GM12878 (cell line): Measurements from ENCODE around the gene ZGLP1. TPM values are rescaled to one million over a fixed set of nuclear protein-coding genes. Genes with fewer than 3 reads are reported as not detected.

Experiments used
- BMI1 ChIP-seq: fragments of 450-650 bp; IDR thresholded peaks from 2 replicates; pipeline ENCODE4 v1.6.1; 2016; ENCODE audit warnings: mild to moderate bottlenecking, moderate library complexity, borderline replicate concordance
- BRCA1 ChIP-seq: IDR thresholded peaks from 2 replicates; pipeline ENCODE4 v1.6.1; 2011; ENCODE audit warnings: low read depth, low read length, improper control_type of control experiment
- CEBPB ChIP-seq, 2 experiments: fragments of 150-350 bp in 1 of 2; IDR thresholded peaks; 2 replicates each; pipeline ENCODE4 v1.6.1; 2012 to 2014; ENCODE audit warnings: low read depth in 2 of 2, low read length in 2 of 2, borderline replicate concordance in 1 of 2, inconsistent platforms in 1 of 2
- E2F8 ChIP-seq: fragments of 450-650 bp; IDR thresholded peaks from 2 replicates; pipeline ENCODE4 v1.6.1; 2018; ENCODE audit warnings: mild to moderate bottlenecking, low read depth, moderate library complexity; ENCODE audit not compliant: partially characterized antibody
- GATAD2B ChIP-seq: fragments of 450-650 bp; conservative IDR thresholded peaks from 2 replicates; pipeline ENCODE4 v1.6.1; 2017; ENCODE audit warnings: low read depth, mild to moderate bottlenecking, moderate library complexity
- HSF1 ChIP-seq: fragments of 150-350 bp; IDR thresholded peaks from 2 replicates; pipeline ENCODE4 v1.6.1; 2014; ENCODE audit warnings: mild to moderate bottlenecking, low read depth, low read length
- IRF4 ChIP-seq: IDR thresholded peaks from 2 replicates; pipeline ENCODE4 v1.6.1; 2011; ENCODE audit warnings: low read depth, low read length
- NFYA ChIP-seq: IDR thresholded peaks from 2 replicates; pipeline ENCODE4 v1.6.1; 2011; ENCODE audit warnings: low read depth, mild to moderate bottlenecking, low read length, improper control_type of control experiment, borderline replicate concordance
- PAX8 ChIP-seq: fragments of 450-650 bp; IDR thresholded peaks from 2 replicates; pipeline ENCODE4 v1.6.1; 2017; ENCODE audit warnings: mild to moderate bottlenecking, moderate library complexity
- PKNOX1 ChIP-seq: fragments of 450-650 bp; IDR thresholded peaks from 2 replicates; pipeline ENCODE4 v1.6.1; 2016; ENCODE audit warnings: mild to moderate bottlenecking
- RELB ChIP-seq: fragments of 450-650 bp; IDR thresholded peaks from 2 replicates; pipeline ENCODE4 v1.6.1; 2017; ENCODE audit warnings: low read depth, mild to moderate bottlenecking, moderate library complexity
- SMAD5 ChIP-seq: IDR thresholded peaks from 2 replicates; pipeline ENCODE4 v1.6.1; 2016; ENCODE audit warnings: antibody characterized with exemption, low read depth
- SMARCA5 ChIP-seq: fragments of 450-650 bp; IDR thresholded peaks from 2 replicates; pipeline ENCODE4 v1.6.1; 2017; ENCODE audit warnings: mild to moderate bottlenecking
- SREBF1 ChIP-seq: IDR thresholded peaks from 2 replicates; pipeline ENCODE4 v1.6.1; 2012; ENCODE audit warnings: mild to moderate bottlenecking, low read length
- TCF7 ChIP-seq: IDR thresholded peaks from 2 replicates; pipeline ENCODE4 v1.6.1; 2014; ENCODE audit warnings: antibody characterized with exemption, borderline replicate concordance
- ZBTB40 ChIP-seq: fragments of 450-650 bp; IDR thresholded peaks from 2 replicates; pipeline ENCODE4 v1.6.1; 2016; ENCODE audit warnings: mild to moderate bottlenecking, moderate library complexity, borderline replicate concordance
- ZNF207 ChIP-seq: fragments of 450-650 bp; IDR thresholded peaks from 2 replicates; pipeline ENCODE4 v1.6.1; 2014; ENCODE audit warnings: antibody characterized with exemption, mild to moderate bottlenecking, borderline replicate concordance
- ZZZ3 ChIP-seq: IDR thresholded peaks from 2 replicates; pipeline ENCODE4 v1.6.1; 2011; ENCODE audit warnings: low read depth; ENCODE audit not compliant: control insufficient read depth, insufficient read length
- polyA plus RNA-seq, 11 experiments: library from polyadenylated mRNA; depleted of rRNA in 4 of 11; unstranded in 6 of 11; stranded (reverse) in 5 of 11; fragments of >200 nt; fragmentation: Nextera tagmentation in 4 of 11; fragmentation: Illumina TruSeq in 1 of 11; extraction: Ambion mirVana in 4 of 11; extraction: Trizol in 1 of 11; gene quantifications; 1 replicate in 1 of 11; 2 replicates in 10 of 11; pipeline versions ENCODE4 v1.2.1 to v1.2.3, GENCODE V29; 2011 to 2016; ENCODE audit warnings: inconsistent platforms in 2 of 11, missing spikeins in 2 of 11, low read depth in 1 of 11
- total RNA-seq, 4 experiments: library from RNA; depleted of rRNA in 3 of 4; stranded (reverse); fragments of >200 nt in 3 of 4; fragmentation: Illumina TruSeq in 1 of 4; extraction: Trizol in 1 of 4; gene quantifications; 2 replicates each; pipeline versions ENCODE4 v1.2.1 to v1.2.3, GENCODE V29; 2013 to 2021

Gene ZGLP1
- total and polyA plus RNA-seq, 10 of the 15 experiments (the other 5 are each of a cell fraction or from before 2014, with no cell fraction given) = 0.29 to 5.6 (median 1.3) TPM

- no peak for TF ChIP-seq E2F8
- TF ChIP-seq TCF7 = no peak
- peak; percentile 96 for TF ChIP-seq SMAD5
- no peak for TF ChIP-seq RELB
- no peak for TF ChIP-seq ZZZ3
- 0 out of 2 replicates have a peak, but pooled peaks have one; percentile 16 for TF ChIP-seq ZNF207
- no peak for TF ChIP-seq IRF4
- TF ChIP-seq SREBF1 = no peak
- no peak for TF ChIP-seq PKNOX1
- no peak for TF ChIP-seq BRCA1
- no peak for TF ChIP-seq NFYA
- peak; percentile 72 for TF ChIP-seq SMARCA5
- 0 out of 2 replicates have a peak, but pooled peaks have one; percentile 17 for TF ChIP-seq BMI1
- TF ChIP-seq ZBTB40 = peak; percentile 71; the same call in 1 of the 2 replicates
- TF ChIP-seq HSF1 = no peak
- TF ChIP-seq PAX8 = no peak; the same call in 1 of the 2 replicates
- no peak for TF ChIP-seq CEBPB (IDR thresholded peaks at IDR 0.05; ENCODE audit: borderline replicate concordance in 1 of 2, low read depth in 2 of 2, low read length in 2 of 2)
- TF ChIP-seq GATAD2B = 0 out of 2 replicates have a peak, but pooled peaks have one; percentile 23
These were observed 38.8 kb downstream of the ZGLP1 start, which contains the start of gene ICAM1 (continued) for GRCh38 chr19:10270616-10271394.
